HG02981 (cell line): ENCODE results near the gene DCAF17.
"Not testable (repeated sequence)": the region's sequence is repeated elsewhere in the genome, so short reads cannot be mapped to it uniquely, and the experiment has no call there.

ENCODE experiments used
- ATAC-seq: cut with Tn5 transposase; IDR thresholded peaks from one replicate; pipeline ENCODE4 v1.9.1; 2021; ENCODE audit warnings: mild to moderate bottlenecking, moderate library complexity; ENCODE audit not compliant: unreplicated experiment

DCAF17 gene

GRCh38 chr2:171451074-171451473 lies 17.0 kb downstream of the DCAF17 start:
- no peak for ATAC-seq

GRCh38 chr2:171452773-171453172 lies 18.7 kb downstream of the DCAF17 start:
- no peak for ATAC-seq

- ATAC-seq = no peak
Observed at GRCh38 chr2:171459498-171459897, 25.5 kb downstream of the DCAF17 start.

- ATAC-seq = no peak
Observed at GRCh38 chr2:171460537-171460936, 26.5 kb downstream of the DCAF17 start.

GRCh38 chr2:171469176-171469575 lies 35.1 kb downstream of the DCAF17 start:
- no peak for ATAC-seq

GRCh38 chr2:171470129-171470528 lies 36.1 kb downstream of the DCAF17 start:
- no peak for ATAC-seq

DNA sequence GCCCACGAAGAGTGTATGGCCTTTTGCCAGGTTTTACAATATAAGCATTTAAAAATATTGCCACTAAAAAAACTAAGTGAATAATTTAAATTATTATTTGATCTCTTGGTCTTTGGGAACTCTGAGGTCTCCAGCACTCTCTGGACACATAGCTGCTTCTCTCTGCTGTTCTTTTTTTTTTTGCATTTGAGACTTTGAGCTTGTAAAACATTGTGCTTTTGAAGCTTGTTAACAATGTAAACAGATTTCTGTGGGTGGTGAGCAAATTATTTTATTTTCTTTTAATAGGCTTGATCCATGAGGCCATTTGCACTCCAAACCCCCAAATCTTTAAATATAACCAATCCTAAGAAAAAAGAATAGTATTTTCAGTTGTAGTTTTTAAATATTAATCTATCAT lies 42.0 kb downstream of the DCAF17 start:
- no peak for ATAC-seq

DNA sequence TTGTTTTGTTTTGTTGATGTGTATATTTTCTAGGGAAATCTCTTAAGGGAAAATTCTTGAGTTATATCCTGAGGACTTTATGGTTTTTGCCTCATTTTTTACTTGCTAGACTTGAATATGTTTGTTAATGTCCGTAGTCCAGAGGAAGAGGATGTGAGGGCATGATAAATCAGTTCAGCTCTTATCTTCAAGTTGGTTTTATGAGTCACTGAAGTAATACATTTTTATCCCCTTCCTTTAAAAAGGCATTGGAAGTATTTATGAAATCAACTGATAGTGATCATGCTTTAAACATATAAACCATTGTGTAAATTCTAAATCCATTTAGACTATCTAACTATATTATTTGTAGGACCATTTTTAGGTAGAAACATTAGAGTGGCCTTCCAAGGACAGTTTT lies 44.3 kb downstream of the DCAF17 start:
- no peak for ATAC-seq

DNA sequence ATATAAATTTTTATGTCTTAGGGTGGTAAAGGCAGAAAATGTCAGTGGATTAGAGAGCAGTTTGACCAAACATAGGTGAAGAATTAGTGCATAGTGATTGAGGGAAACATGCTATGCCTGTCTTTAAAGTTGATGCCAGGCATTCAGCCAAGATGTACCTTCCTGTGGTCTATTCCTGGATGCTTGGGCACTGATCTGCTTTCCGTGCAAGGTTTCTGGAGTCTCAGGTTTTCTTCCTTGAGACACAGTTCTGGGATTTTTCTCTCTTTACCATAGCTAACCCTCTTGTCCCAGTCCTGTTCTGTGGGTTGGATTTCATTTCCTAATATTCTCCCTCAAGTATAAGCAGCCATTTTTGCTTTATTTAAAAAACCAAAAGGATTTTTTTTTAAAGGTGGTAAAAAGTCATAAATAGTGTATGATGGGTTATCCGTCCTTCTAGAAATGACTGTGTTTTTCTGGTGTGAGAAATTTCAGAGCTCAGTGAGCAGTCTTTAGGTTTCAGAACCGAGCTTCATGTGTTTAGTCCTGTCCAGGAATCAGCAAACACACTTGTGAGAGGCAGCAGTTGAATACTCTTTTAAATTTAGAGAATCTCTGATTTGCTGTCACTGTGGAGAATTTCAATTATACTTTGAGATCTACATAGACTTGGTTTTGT lies 45.3 kb downstream of the DCAF17 start:
- no peak for ATAC-seq

- no peak for ATAC-seq
Observed at GRCh38 chr2:171480908-171481307, 46.9 kb downstream of the DCAF17 start.

DNA sequence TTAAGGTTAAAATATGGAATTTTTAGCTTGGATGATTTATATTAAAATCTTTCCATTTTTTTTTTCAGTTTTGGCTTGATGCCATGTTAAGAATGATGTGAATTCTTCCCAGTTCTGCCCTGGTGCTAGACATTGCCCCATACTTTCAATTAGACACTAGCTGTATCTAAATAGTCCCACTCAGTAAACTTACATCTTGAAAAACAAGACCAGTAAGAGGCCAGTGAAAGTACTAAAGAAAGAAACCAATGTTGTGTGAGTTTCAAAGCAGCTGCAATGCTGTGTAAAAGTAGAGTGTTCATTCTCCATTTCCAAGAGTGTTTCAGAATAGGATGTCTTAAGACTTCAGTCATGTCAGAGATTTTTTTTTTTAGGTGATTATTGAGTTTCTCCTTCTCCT lies 48.3 kb downstream of the DCAF17 start:
- ATAC-seq = no peak

DNA sequence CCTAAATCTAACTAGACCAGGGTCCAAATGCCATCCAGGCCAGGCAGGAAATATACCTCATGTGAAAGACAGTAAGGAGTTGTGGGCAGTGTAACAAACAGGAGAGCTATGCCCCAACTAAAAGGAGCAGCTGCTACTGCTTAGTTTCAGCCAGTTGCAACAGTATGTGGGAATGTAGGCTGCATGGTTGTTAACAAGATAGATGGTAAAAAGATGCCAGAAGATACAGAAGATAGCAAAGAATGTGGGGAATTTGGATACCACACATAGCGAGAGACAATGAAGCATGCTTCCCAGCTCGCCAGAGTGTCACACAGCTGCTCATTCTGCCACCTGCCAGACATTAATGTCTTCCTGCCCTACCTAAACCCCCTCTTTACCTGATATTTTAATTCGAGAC lies 48.9 kb downstream of the DCAF17 start:
- no peak for ATAC-seq

GRCh38 chr2:171483793-171484192 lies 49.8 kb downstream of the DCAF17 start:
- no peak for ATAC-seq

GRCh38 chr2:171485116-171485515 lies 51.1 kb downstream of the DCAF17 start:
- no peak for ATAC-seq

- ATAC-seq = no peak
Observed at GRCh38 chr2:171487201-171487600, 53.2 kb downstream of the DCAF17 start.

- no peak for ATAC-seq
Observed at GRCh38 chr2:171487803-171488259, 53.8 kb downstream of the DCAF17 start.

GRCh38 chr2:171490577-171490976 lies 56.6 kb downstream of the DCAF17 start:
- ATAC-seq = no peak

GRCh38 chr2:171491292-171491691 lies 57.3 kb downstream of the DCAF17 start:
- ATAC-seq = no peak

DNA sequence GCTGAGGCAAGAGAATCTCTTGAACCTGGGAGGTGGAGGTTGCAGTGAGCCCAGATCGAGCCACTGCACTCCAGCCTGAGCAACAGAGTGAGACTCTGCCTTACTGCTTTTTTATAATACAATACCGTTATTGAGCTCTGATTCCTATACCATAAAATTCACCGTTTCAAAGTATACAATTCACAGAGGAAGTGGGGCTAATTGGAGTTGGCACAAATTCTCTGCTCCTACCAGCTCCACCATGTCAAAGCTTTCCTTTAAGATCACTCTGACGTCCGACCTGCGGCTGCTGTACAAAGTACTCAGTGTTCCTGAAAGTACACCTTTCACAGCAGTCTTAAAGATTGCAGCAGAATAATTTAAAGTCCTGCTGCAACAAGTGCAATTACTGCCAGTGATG lies 58.6 kb downstream of the DCAF17 start:
- ATAC-seq = no peak

DNA sequence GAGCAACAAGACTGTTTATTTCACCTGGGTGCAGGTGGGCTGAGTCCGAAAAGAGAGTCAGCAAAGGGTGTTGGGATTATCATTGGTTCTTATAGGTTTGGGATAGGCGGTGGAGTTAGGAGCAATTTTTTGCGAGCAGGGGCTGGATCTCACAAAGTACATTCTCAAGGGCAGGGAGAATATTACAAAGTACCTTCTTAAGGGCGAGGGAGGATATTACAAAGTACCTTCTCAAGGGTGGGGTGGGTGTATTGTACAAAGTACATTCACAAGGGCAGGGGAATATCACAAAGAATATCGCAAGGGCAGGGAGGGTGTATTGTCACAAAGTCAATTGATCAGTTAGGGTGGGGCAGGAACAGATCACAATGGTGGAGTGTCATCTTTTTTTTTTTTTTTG lies 63.6 kb downstream of the DCAF17 start:
- ATAC-seq = not testable (repeated sequence)

GRCh38 chr2:171505374-171505773 lies 71.3 kb downstream of the DCAF17 start:
- no peak for ATAC-seq

DNA sequence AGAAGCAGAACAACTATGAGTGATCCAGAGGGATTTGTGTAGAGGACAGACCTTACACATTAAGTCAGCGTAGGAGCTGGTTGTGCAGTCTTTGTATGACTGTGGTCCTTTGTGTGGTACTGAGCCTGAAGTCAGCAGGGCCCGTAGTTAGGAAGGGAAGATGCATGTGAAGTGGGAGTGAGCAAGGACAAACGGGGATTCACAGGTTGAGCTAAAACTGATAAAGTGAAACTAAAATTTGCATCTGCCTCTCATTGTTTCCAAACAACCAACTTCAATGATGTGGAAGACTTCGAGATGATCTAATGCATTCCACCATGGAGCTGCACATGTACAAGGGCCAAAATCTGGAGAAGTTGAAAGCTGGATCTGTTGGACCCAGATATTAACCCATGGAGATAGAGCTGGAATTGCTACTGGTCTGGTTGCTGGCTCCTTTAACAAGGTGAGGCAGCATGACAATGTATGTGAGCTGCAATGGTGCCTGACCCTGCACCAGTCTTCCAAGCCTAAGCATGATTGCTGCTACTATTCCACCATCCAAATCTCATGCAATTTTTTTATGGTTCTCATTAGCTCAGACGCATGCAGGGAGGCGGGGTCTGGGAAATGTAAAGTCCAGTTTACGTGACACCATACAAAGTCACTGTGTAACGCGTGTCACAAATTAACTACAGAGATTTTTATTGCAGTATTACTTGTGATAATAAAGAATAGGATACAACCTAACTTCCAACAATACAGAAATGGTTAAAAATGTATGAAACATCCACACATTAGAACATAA lies 76.1 kb downstream of the DCAF17 start:
- ATAC-seq = no peak
